Activated CD4-positive, alpha-beta T cell treated with anti-CD3 and anti-CD28 coated beads, Interleukin-2, amount 50 U/mL, for 48 hours (primary cell): Measurements from ENCODE around the gene SNAPC2.
A peak's percentile ranks its signal among the peaks of the same experiment; 100 is the strongest.
"Not testable (repeated sequence)": the region's sequence is repeated elsewhere in the genome, so short reads cannot be mapped to it uniquely, and the experiment has no call there.

ENCODE experiments used
- DNase-seq, 2 experiments: peaks; one replicate each; pipeline ENCODE4 v3.0.0-alpha.2; 2020

Gene SNAPC2

DNA sequence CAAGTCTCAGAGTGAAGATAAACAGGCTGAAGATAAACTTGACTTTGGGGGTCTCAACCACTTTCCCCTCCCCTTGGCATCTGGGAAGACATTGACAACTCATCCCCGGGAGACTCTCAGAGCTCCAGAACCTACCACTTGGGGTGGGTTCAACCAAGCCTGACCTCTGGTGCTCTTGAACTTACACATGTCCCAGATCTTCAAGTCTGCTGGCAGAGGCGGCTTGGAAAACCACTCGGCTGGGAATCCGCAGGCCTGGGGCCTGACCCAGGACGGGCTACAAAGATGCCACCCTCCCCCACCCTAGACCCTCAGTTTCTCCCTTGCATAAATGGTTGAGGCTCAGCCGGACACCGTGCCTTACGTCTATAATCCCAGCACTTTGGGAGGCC, 31.3 kb upstream of the SNAPC2 start:
- no peak for DNase-seq

DNA sequence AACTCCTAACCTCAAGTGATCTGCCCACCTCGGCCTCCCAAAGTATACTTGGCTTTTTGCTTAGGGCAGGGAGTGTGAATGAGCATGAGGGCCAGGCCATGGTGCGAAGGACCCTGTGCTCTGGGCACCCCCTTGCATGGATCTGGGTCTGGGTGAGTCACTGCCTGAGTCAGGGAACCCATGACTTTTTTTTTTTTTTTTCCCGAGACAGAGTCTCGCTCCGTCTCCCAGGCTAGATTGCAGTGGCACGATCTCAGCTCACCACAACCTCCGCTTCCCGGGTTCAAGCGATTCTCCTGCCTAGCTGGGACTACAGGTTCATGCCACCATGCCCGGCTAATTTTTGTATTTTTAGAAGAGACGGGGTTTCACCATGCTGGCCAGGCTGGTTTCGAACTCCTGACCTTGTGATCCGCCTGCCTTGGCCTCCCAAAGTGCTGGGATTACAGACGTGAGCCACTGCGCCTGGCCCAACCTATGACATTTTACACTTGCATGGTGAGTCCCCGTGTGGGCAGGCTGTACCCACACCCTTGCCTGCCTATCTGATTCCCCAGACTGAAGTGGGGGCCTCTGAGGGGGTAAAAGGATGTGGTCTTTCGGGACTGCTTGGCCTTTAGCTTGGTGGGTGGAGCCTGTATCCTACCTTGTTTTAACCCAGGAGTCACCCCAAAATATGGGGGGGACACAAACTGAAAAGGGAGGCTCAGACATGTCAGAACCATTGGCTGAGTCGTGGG, 26.6 kb upstream of the SNAPC2 start:
- DNase-seq: not testable (repeated sequence)

DNA sequence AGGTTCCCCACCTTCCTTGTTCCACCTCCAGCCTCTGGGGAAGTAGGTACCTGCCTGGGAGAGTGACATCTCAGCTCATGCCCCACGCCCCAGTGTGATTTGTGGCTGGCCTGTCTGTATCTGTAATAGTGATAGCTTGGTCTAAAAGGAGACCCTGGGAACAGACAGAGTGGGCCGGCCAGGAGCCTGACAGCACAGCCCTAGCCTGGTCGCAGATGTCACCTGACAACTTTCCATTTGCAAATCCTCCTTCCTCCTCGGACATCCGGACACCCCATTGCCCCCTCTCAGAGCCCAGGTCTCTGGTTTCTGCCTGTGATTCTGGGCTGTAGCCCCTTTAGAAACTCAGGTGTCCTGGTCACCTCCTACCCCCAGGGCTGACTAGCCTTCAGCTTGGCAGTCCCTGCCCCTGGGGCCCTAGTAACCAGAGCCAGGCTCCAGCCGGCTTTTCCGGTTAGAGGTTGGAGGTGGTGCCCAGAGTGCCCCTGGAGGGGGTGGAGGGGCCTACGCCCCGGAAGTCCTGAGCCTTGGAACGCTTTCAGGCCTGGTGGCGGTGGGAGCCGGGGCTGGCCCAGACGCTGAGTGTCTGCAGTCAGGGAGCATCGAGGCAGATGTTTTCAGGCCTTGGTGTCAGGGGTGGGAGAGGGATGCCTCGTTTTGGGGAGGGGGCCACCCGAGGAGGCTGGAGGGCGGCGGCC, 25.4 kb upstream of the SNAPC2 start:
- DNase-seq: no peak

DNA sequence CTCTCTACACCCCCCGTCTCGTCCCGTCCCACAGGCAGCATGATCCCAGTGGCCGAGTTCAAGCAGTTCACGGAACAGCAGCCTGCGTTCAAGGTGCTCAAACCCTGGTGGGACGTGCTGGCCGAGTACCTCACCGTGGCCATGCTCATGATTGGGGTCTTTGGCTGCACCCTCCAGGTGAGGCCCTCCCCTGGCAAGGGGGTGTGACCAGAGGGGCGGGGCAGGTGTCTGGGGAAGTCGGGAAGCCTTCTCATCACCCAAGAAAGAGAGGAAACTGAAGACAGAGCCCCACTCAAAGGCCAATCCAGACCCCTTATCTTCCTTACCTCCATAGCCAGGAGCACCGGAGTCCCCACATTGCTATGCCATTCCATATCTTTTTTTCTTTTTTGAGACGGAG, 24.6 kb upstream of the SNAPC2 start:
- no peak for DNase-seq

DNA sequence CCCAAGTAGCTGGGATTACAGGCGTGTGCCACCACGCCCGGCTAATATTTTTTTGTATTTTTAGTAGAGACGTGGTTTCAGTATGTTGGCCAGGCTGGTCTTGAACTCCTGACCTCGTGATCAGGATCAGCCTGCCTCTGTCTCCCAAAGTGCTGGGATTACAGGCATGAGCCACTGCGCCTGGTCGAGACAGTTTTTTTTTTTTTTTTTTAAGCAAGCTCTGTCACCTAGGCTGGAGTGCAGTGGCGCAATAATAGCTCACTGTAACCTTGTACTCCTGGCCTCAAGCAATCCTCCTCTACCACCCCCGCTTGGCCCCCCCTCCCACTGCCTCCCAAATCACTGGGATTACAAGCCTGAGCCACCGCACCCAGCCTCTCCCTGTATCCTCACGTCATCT, 22.8 kb upstream of the SNAPC2 start:
- DNase-seq: no peak

DNA sequence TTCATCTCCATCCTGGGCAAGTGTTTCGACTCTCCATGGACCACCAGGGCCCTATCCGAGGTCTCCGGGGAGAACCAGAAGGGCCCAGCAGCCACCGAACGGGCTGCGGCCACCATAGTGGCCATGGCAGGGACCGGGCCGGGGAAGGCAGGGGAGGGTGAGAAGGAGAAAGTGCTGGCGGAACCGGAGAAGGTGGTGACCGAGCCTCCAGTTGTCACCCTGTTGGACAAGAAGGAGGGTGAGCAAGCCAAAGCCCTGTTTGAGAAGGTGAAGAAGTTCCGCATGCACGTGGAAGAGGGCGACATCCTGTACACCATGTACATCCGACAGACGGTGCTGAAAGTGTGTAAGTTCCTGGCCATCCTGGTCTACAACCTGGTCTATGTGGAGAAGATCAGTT, 21.2 kb upstream of the SNAPC2 start:
- DNase-seq: no peak

DNA sequence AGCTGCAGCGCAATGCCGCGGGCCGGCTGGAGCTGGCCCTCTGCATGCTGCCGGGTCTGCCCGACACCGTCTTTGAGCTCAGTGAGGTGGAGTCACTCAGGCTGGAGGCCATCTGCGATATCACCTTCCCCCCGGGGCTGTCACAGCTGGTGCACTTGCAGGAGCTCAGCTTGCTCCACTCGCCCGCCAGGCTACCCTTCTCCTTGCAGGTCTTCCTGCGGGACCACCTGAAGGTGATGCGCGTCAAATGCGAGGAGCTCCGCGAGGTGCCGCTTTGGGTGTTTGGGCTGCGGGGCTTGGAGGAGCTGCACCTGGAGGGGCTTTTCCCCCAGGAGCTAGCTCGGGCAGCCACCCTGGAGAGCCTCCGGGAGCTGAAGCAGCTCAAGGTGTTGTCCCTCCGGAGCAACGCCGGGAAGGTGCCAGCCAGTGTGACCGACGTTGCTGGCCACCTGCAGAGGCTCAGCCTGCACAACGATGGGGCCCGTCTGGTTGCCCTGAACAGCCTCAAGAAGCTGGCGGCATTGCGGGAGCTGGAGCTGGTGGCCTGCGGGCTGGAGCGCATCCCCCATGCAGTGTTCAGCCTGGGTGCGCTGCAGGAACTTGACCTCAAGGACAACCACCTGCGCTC, 20.3 kb upstream of the SNAPC2 start:
- no peak for DNase-seq

DNA sequence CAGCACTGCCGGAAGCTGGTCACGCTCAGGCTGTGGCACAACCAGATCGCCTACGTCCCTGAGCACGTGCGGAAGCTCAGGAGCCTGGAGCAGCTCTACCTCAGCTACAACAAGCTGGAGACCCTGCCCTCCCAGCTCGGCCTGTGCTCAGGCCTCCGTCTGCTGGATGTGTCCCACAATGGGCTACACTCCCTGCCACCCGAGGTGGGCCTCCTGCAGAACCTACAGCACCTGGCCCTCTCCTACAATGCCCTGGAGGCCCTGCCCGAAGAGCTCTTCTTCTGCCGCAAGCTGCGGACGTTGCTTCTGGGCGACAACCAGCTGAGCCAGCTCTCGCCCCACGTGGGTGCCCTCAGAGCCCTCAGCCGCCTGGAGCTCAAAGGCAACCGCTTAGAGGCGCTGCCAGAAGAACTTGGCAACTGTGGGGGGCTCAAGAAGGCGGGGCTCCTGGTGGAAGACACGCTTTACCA, 19.7 kb upstream of the SNAPC2 start:
- no peak for DNase-seq

DNA sequence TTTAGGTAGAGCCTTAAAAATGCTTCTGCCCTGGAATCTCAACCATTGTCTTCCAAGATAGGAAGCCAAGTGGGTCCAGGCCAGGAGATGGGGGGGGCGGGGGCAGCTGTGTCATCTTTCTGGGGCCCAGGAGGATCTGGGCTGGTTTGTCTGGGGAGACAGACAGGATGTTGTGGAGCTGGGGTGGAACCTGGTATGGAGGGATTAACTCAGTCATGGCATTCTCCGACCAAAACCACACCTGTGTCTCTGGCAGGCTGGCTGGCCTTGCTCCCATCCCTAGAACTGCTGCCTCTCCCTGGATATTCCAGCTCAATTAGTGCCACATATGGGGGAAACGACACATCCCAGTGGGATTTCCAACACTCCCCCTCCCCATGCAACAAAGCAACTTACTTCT, 19.2 kb upstream of the SNAPC2 start:
- DNase-seq: no peak

DNA sequence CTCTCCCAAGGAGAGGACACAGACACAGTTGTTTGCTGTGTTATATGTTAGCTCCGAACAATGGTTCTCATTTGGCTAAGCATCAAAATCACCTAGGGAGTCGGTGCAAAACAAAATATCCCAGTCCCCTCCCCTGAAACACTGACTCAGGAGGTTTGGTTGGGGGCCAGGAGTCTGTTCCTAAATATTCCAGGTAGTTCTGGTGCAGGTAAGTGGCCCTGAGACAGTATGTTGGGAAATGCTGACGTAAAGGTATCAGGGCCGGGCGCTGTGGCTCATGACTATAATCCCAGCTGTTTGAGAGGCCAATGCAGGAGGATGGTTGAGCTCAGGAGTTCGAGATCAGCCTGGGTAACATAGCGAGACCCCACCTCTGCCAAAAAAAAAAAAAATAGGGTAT, 18.8 kb upstream of the SNAPC2 start:
- no peak for DNase-seq

DNA sequence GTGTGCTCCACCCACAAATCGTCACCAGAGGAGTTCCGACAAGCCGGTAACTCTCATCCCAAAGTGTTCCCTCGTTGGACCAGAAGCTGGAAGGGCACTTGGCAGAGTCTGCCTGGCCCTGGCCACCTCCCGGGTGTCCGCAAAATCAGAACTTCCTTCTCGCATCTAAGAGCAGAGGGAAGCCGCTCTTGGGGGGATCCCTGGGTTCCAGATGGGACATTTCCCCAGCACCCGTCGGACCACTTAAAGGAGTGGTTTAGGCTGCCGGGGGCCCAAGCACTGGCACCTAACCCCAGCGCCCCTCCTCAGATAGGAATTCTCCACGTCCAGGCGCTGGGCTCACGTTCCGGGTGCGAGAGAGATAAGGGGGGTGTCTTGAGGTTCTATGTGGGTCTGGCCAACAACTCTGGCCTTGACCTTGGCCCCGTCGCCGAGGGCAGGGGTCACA, 17.3 kb upstream of the SNAPC2 start:
- no peak for DNase-seq

DNA sequence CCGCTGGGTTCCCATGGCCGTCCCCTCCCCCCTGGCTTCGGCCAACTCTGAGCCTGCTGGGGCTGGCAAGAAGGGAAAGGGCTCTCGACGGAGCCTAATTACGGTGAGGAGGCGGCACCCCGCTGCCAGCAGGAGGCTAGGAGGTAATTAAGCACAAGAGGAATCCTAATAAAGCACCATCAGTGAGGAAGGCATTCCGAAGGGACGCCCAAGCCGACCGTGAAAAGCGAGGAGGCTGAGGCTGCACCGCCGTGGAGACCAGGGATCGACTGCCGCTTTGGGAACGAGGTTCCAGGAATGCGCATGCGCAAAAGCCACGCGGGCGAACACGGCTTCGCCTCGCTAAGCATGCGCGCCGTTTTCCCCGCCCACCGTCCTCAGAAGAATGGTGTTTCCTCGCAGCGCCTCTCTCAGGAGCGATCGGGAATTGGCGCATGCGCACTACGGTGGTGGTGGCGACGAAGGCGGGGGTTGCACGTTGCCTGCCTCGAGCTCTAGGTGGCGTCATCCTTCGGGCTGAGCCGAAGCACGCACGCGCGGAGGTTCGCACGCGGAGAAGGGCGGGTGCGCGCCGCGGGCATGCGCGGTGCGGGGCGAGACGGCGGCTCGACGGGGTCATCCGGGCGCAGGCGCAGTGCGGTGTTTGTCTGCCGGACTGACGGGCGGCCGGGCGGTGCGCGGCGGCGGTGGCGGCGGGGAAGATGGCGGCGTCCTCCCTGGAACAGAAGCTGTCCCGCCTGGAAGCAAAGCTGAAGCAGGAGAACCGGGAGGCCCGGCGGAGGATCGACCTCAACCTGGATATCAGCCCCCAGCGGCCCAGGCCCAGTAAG, 16.7 kb upstream of the SNAPC2 start, which contains the start of gene MAP2K7:
Gene MAP2K7, plus strand, starts transcription at position 634 of the 830 bp plus-strand sequence. Its CDS starts 68 bp downstream, at position 702.
- peak; percentile 100 for DNase-seq

DNA sequence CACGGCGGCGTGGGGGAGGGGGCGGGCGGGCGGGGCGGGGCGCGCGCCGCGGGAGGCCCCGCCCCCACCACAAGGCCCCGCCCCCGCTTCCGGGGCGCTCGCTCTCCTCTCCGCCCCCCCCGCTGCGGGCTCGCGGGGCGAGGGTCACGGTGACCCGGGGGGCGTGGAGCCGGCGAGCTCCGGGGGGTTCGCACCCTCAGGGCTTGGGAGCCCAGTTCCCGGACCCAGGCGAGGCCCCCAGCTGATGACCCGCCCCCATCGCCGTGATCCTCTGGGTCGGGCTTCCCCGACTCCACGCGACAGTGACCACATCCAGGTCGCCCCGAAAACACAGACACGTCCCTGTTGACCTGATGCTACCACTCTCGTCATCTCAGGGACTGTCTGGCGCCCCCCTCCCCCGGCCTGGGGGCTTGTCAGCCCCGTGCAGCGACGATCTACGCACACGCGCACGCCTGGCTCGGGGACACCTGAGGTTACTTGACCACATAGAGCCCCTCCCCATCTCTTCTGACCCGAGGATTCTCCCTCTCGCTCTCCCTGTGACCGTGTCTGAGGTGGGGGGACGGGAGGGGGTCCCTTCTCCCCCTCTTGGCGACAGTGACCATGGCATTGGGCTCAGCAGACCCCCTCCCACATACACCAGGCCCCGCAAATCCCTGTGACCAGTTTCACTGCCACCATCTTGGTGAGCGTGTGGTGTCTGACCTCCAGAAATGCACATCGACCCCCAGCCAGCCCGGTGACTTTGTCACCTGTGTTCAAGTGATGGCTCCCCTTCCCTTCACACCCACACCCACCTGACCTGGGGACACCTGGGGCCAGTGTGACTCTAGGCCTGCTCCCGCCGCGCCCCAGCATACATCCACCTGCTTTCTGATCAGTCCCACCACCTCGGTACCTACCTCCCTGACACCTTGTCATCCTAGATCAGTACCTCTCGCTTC, 15.8 kb upstream of the SNAPC2 start:
- DNase-seq: peak; percentile 56 to 61

DNA sequence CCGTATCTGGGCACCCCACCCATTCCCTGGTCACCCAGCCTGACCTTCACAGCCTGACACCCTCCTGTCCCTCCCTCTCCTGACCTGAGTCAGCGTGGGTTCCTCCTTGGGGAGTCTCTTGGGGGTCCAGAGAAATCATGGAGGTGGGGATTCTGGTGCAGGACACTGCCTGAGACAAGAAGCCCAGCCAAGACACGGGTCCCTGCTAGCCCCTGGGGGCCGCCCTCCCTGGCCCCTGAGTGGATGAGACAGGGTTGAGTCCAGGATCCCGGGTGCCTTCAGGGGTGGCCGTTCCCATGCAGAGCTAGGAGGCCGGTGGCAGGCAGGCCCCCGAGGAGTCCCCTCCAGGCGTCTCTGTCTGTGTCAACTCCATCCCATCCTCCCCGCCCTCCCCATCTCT, 14.9 kb upstream of the SNAPC2 start:
- no peak for DNase-seq

DNA sequence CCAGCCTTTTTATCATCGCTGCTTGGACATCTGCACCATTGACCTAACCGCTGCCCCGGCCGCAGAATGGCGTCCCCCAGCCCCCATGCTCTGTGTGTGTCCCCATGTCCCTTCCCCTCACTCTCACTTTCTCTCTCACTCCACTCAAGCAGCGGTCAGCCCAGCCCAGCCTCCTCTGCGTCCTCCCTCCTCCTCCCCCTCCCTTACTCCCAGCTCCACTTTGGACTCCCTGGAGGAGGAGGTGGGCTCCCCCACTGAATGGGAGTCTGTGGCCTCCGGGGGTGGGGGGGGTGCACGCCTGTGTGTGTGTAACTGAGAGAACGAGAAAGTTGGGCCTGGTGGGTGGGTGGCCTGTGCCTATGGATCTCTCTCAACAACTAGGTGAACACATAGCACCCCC, 14.3 kb upstream of the SNAPC2 start:
- no peak for DNase-seq

DNA sequence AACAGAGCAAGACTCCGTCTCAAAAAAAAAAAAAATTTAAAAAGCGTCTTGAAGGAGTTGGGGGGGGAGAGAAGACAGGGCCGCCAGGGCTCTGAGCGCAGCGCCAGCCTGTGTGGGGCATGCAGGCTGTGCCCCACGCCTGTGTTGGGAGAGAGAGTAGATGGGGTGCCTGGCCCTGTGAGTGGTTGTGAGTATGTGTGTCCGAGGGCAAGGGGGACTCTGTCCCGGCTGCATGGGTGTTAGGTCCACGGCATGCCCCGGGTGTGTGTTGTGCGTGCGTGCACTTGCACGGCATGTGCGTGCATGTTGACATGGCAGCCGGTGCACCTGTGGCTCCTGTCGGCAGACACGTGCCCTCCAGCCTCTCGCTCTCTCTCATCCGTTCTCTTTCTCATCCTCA, 13.0 kb upstream of the SNAPC2 start:
- no peak for DNase-seq

DNA sequence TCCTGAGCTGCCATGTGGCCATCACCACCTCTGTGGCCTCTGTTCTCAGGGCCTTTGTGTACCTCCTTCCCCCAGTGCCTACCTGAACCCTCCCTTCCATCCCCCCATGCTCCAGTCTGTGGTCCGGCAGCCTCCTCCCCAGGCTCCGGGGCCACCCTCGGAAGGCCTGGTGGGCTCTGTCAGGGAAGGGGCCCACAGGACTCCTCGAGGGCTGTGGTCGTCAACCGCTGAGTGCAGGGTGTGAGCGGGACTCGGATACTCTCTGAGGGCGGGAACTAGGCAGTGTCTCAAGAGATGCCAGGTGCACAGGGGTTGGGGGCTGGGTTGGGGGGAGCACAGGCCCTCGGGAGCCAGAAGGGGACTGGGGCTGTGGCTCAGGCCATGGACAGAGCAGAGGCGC, 12.6 kb upstream of the SNAPC2 start:
- DNase-seq: no peak

DNA sequence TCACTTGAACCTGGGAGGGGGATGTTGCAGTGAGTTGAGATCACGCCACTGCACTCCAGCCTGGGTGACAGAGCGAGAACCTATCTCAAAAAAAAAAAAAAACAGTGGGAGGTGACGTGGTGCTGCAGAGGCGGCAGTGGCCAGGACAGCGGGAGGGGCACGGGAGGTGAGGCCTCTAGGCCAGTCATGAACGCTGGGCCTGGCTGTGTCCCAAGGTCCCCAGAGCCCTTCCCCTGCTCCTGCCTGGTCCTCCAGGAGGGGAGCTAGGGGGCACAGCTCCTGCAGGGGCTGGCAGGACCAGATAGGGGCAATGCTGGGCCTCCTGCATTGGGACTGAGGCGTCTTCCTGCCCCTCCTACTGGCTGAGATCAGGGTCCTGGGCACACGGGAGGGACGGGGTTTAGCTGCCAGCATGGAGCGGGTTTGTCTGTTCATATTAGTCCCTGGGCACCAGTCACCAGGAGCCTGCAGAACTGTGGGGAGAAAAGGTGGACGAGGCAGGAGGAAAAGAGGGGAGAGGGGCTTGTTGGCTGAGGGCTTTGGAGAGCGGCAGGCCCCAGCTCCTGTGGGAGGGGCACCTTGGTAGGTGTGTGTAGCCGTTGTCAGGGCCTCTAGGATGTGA, 11.9 kb upstream of the SNAPC2 start:
- DNase-seq: no peak

DNA sequence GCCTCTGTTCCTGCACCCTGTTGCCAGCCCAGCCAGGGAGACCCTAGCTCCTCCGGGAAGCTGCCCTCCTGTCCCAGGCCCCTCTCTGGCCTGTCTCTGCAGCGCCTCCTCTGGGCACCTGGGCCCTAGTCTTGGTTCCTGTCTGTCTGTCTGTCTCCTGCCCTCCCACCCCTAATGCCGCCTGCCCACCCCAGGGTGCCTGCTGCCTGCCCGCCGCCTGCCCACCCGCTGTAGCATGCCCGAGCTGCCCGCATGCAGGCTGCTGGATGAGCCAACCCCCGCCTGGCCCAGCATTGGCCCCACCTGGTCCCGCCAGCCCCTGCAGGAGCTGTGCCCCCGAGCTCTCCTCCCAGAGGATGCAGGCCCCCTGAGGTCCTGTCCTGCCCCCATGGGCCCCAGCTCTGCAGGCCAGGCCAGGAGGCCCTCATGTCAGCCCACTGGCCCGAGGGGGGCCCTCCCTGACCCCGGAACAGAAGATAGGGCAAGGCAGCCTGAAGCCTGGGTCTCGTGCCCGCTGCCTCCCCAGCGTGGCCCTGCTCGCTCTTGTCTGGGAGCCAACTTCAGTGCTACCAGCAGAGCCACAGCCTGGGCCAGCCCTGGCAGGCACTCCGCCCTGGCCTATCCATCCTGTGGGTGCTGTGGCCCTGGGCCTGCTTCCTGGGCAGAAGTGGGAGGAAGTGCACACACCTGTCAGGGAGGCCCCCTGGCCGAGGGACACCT, 11.2 kb upstream of the SNAPC2 start:
- DNase-seq: no peak

DNA sequence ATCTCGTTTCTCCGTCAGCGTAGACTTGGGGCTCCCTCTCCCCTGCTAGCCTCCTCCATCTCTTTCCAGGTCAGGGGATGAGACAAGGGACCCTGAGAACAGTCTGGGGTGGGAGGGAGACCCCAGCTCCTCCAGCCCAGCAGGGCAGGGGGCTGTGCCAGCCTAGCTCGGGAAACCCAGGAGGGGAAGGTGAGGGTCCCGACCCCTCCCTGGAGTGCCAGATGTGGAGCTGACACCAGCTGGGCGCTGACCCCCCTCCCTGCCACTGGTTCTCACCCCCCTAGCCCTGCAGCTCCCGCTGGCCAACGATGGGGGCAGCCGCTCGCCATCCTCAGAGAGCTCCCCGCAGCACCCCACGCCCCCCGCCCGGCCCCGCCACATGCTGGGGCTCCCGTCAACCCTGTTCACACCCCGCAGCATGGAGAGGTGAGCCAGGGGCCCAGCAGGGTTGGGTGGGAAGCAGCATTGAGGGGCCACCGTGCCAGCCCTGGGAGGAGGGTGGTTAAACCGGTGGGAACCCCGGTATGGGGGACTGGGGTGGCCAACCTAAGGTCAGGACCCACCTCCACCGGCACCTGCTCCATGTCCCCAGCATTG, 10.6 kb upstream of the SNAPC2 start:
- no peak for DNase-seq
